ENCODE results near the gene RAVER1.

Gene RAVER1

GRCh38 chr19:10266706-10267105, 66.6 kb downstream of the RAVER1 start:
- DNase-seq: no peak

Data from activated CD4-positive, alpha-beta T cell treated with anti-CD3 and anti-CD28 coated beads, Interleukin-2, amount 50 U/mL, for 48 hours (primary cell).